Prostate gland (tissue), 2 donors: Measurements from ENCODE around the gene SUFU. TPM values are rescaled to one million over a fixed set of nuclear protein-coding genes. Genes with fewer than 3 reads are reported as not detected.

Source experiments
- DNase-seq: peaks from one replicate; pipeline ENCODE4 v3.0.0-alpha.2; 2019; ENCODE audit warnings: low spot score
- H3K27ac ChIP-seq, 2 donors: fragments of 200-600 bp; sonication (generic); 2 replicates each; pipeline ENCODE4 v1.5.1; 2017 to 2019
- H3K27me3 ChIP-seq: fragments of 200-600 bp; sonication (generic); replicated peaks from 2 replicates; pipeline ENCODE4 v1.5.1; 2019; ENCODE audit not compliant: insufficient read depth
- H3K36me3 ChIP-seq, 2 donors: fragments of 200-600 bp; sonication (generic); 1 replicate in 1 of 2; 2 replicates in 1 of 2; pipeline versions ENCODE4 v1.5.1 to v1.8.1; 2017 to 2019
- H3K4me1 ChIP-seq: fragments of 200-600 bp; sonication (generic); replicated peaks from 2 replicates; pipeline ENCODE4 v1.5.1; 2019
- H3K4me3 ChIP-seq, 2 donors: fragments of 200-600 bp; sonication (generic); 2 replicates each; pipeline ENCODE4 v1.5.1; 2017 to 2019
- H3K9me3 ChIP-seq: fragments of 200-600 bp; sonication (generic); 2 replicates; pipeline ENCODE4 v1.5.1; 2017
- CTCF ChIP-seq, 4 experiments: fragments of 200-600 bp in 2 of 4; fragments of 450-650 bp in 2 of 4; sonication (generic) in 2 of 4; IDR thresholded peaks; 1 replicate in 3 of 4; 2 replicates in 1 of 4; pipeline ENCODE4 v1.5.1; 2016 to 2019; ENCODE audit warnings: antibody characterized with exemption in 4 of 4, mild to moderate bottlenecking in 2 of 4, moderate library complexity in 2 of 4
- POLR2A ChIP-seq: fragments of 450-650 bp; IDR thresholded peaks from one replicate; pipeline ENCODE4 v1.6.1; 2016; ENCODE audit warnings: antibody characterized with exemption, mild to moderate bottlenecking
- POLR2AphosphoS5 ChIP-seq: sonication (generic); formaldehyde crosslinking; IDR thresholded peaks from one replicate; pipeline ENCODE4 v1.6.1; 2017; ENCODE audit warnings: antibody characterized with exemption
- WGBS: methylation state at CpG from one replicate; pipeline ENCODE4 v1.1.5; 2018; 5-methylcytosine and 5-hydroxymethylcytosine counted together
- intact Hi-C: fragments of 100-400 bp; cut with DNase I; formaldehyde crosslinking; loops from one replicate; pipeline ENCODE4 v1.14.2; 2022
- total RNA-seq, 2 donors: library from RNA; depleted of rRNA; stranded (reverse); fragments of >200 nt; gene quantifications; one replicate each; pipeline ENCODE4 v1.1.0, GENCODE V29; 2016

The SUFU gene
- total RNA-seq, 2 donors from 2014 or later: 17.4 to 20.4 TPM

GRCh38 chr10:102670871-102671434 is 167.2 kb downstream of the SUFU start:
- H3K27me3 ChIP-seq: no peaks in the 10 kb centered on the region
- no peak overlapping the region for H3K27ac ChIP-seq
- no peak for DNase-seq
- peaks cover 16% of the 10 kb centered on the region for H3K4me1 ChIP-seq
- intact Hi-C loops: no loop called here
- H3K9me3 ChIP-seq: no peaks in the 10 kb centered on the region
- WGBS: 75% methylated on average over 6 of the region's 6 CpGs
- H3K4me3 ChIP-seq: no peak overlapping the region
- H3K36me3 ChIP-seq: no peaks in the 10 kb centered on the region
- no peak for TF ChIP-seq CTCF (IDR thresholded peaks at IDR 0.05)

GRCh38 chr10:102673236-102673818 is 169.6 kb downstream of the SUFU start:
- TF ChIP-seq POLR2AphosphoS5: no peak
- no peak for TF ChIP-seq CTCF (IDR thresholded peaks at IDR 0.05)
- no peak for TF ChIP-seq POLR2A
- Histone ChIP-seq H3K27ac (peak overlapping the region; percentile 50 to 52), H3K4me1 (peaks cover 20% of the 10 kb centered on the region), H3K36me3 (no peaks in the 10 kb centered on the region), H3K4me3 (no peak overlapping the region), H3K9me3 (no peaks in the 10 kb centered on the region), H3K27me3 (no peaks in the 10 kb centered on the region)
- intact Hi-C loops: no loop called here
- DNase-seq: no peak
- 59% methylated on average over 13 of the region's 13 CpGs for WGBS

- Histone ChIP-seq H3K27ac (peak overlapping the region; percentile 50 to 52), H3K4me3 (peak overlapping the region in 1 of 2 donors; percentile 7), H3K27me3 (no peaks in the 10 kb centered on the region), H3K36me3 (no peaks in the 10 kb centered on the region), H3K9me3 (no peaks in the 10 kb centered on the region), H3K4me1 (peaks cover 21% of the 10 kb centered on the region)
- TF ChIP-seq POLR2AphosphoS5 (no peak), POLR2A (peak; percentile 25), CTCF (IDR thresholded peaks at IDR 0.05) (no peak)
- 2% methylated on average over 19 of the region's 19 CpGs for WGBS
- no peak for DNase-seq
- intact Hi-C loops: no loop called here
Measured at GRCh38 chr10:102673819-102674511, 170.2 kb downstream of the SUFU start.

- Histone ChIP-seq H3K27me3 (no peaks in the 10 kb centered on the region), H3K4me1 (peaks cover 21% of the 10 kb centered on the region), H3K27ac (peak overlapping the region; percentile 50 to 52), H3K9me3 (no peaks in the 10 kb centered on the region), H3K36me3 (no peaks in the 10 kb centered on the region), H3K4me3 (peak overlapping the region in 1 of 2 donors; percentile 7)
- DNase-seq: no peak
- 6% methylated on average over 2 of the region's 2 CpGs for WGBS
- intact Hi-C loops: no loop called here
- TF ChIP-seq CTCF (IDR thresholded peaks at IDR 0.05) (no peak), POLR2A (no peak), POLR2AphosphoS5 (no peak)
Measured at GRCh38 chr10:102674566-102674965, 170.8 kb downstream of the SUFU start.
